GM23338 (cell line): ENCODE data around the gene SLC6A11. TPM values are rescaled to one million over a fixed set of nuclear protein-coding genes. Genes with fewer than 3 reads are reported as not detected.

Experiments used
- ATAC-seq: fragments of 200-7000 bp; cut with Tn5 transposase; 3 replicates; pipeline ENCODE4 v1.9.1; 2020
- DNase-seq: peaks from one replicate; pipeline ENCODE4 v3.0.0-alpha.2; 2015; ENCODE audit warnings: low spot score
- H2AFZ ChIP-seq: fragments of 200-600 bp; sonication (generic); 2 replicates; pipeline ENCODE4 v1.8.0; 2016; ENCODE audit warnings: antibody characterized with exemption, mild to moderate bottlenecking, moderate library complexity
- H3F3A ChIP-seq: fragments of 200-600 bp; sonication (generic); replicated peaks from 2 replicates; pipeline ENCODE4 v1.8.0; 2017; ENCODE audit warnings: antibody characterized with exemption, mixed run types, low read depth
- H3K27ac ChIP-seq: fragments of 200-600 bp; sonication (generic); 2 replicates; pipeline ENCODE4 v1.6.1; 2016; ENCODE audit warnings: low read depth
- H3K27me3 ChIP-seq: fragments of 200-600 bp; sonication (generic); 2 replicates; pipeline ENCODE4 v1.8.0; 2016; ENCODE audit warnings: mild to moderate bottlenecking, mixed run types, moderate library complexity; ENCODE audit not compliant: insufficient read depth
- H3K36me3 ChIP-seq: fragments of 200-600 bp; sonication (generic); 2 replicates; pipeline ENCODE4 v1.8.0; 2016; ENCODE audit warnings: mild to moderate bottlenecking; ENCODE audit not compliant: insufficient read depth
- H3K4me1 ChIP-seq: fragments of 200-600 bp; sonication (generic); 2 replicates; pipeline ENCODE4 v1.8.0; 2016; ENCODE audit warnings: mild to moderate bottlenecking, moderate library complexity; ENCODE audit not compliant: insufficient read depth
- H3K4me2 ChIP-seq: fragments of 200-600 bp; sonication (generic); 2 replicates; pipeline ENCODE4 v1.7.1; 2017; ENCODE audit warnings: mixed run types
- H3K4me3 ChIP-seq: fragments of 200-600 bp; sonication (generic); 2 replicates; pipeline ENCODE4 v1.6.1; 2016; ENCODE audit warnings: mixed run types
- H3K79me2 ChIP-seq: fragments of 200-600 bp; sonication (generic); replicated peaks from 2 replicates; pipeline ENCODE4 v1.8.0; 2017; ENCODE audit warnings: mild to moderate bottlenecking; ENCODE audit not compliant: insufficient read depth
- H3K9me2 ChIP-seq: fragments of 200-600 bp; sonication (generic); 2 replicates; pipeline ENCODE4 v1.8.0; 2017; ENCODE audit not compliant: insufficient read depth
- H4K20me1 ChIP-seq: fragments of 200-600 bp; sonication (generic); replicated peaks from 2 replicates; pipeline ENCODE4 v1.8.0; 2017; ENCODE audit warnings: mild to moderate bottlenecking; ENCODE audit not compliant: insufficient read depth
- H3K27ac Mint-ChIP-seq: 2 replicates; pipeline ENCODE4 v1.8.0; 2020; ENCODE audit warnings: inconsistent platforms, mild to moderate bottlenecking, moderate library complexity, mixed read lengths
- H3K27me3 Mint-ChIP-seq: 3 replicates; pipeline ENCODE4 v1.8.0; 2022; ENCODE audit warnings: low read depth, mild to moderate bottlenecking, moderate library complexity, mixed read lengths, inconsistent platforms; ENCODE audit not compliant: insufficient read depth, poor library complexity
- H3K36me3 Mint-ChIP-seq: 3 replicates; pipeline ENCODE4 v1.8.0; 2021; ENCODE audit warnings: low read depth, mild to moderate bottlenecking, inconsistent platforms, moderate library complexity, mixed read lengths
- H3K4me1 Mint-ChIP-seq: 3 replicates; pipeline ENCODE4 v1.8.0; 2020; ENCODE audit warnings: mild to moderate bottlenecking, inconsistent platforms, mixed read lengths
- H3K4me3 Mint-ChIP-seq: 3 replicates; pipeline ENCODE4 v1.8.0; 2021; ENCODE audit warnings: moderate library complexity, mild to moderate bottlenecking, inconsistent platforms, mixed read lengths
- H3K9me3 Mint-ChIP-seq: 3 replicates; pipeline ENCODE4 v1.8.0; 2020; ENCODE audit warnings: moderate library complexity, mild to moderate bottlenecking, inconsistent platforms, mixed read lengths
- CREB1 ChIP-seq: fragments of 250-450 bp; sonication (Bioruptor Pico); IDR thresholded peaks from 2 replicates; pipeline ENCODE4 v1.5.0; 2020; ENCODE audit warnings: low read depth, mild to moderate bottlenecking, moderate library complexity
- CTCF ChIP-seq, 2 experiments: fragments of 200-600 bp in 1 of 2; sonication (generic) in 1 of 2; conservative IDR thresholded peaks; 2 replicates each; pipeline versions ENCODE4 v1.5.1 to v1.6.1; 2016 to 2017; ENCODE audit warnings: antibody characterized with exemption in 2 of 2, low read depth in 2 of 2, mild to moderate bottlenecking in 2 of 2, moderate library complexity in 1 of 2
- ETS1 ChIP-seq: IDR thresholded peaks from 2 replicates; pipeline ENCODE4 v1.6.1; 2016; ENCODE audit warnings: antibody characterized with exemption
- EZH2phosphoT487 ChIP-seq: fragments of 200-600 bp; sonication (generic); IDR thresholded peaks from one replicate; pipeline ENCODE4 v1.8.1; 2018; ENCODE audit warnings: antibody characterized with exemption; ENCODE audit not compliant: unreplicated experiment
- POLR2AphosphoS5 ChIP-seq: IDR thresholded peaks from 2 replicates; pipeline ENCODE4 v1.6.1; 2016; ENCODE audit warnings: antibody characterized with exemption, low read depth
- REST ChIP-seq: IDR thresholded peaks from one replicate; pipeline ENCODE4 v1.6.1; 2018; ENCODE audit warnings: antibody characterized with exemption; ENCODE audit not compliant: unreplicated experiment
- STAT1 ChIP-seq: IDR thresholded peaks from one replicate; pipeline ENCODE4 v1.6.1; 2016; ENCODE audit warnings: antibody characterized with exemption; ENCODE audit not compliant: unreplicated experiment
- ZNF331 ChIP-seq: fragments of 250-450 bp; sonication (Bioruptor Pico); IDR thresholded peaks from 2 replicates; pipeline ENCODE4 v1.5.0; 2020; ENCODE audit warnings: low read depth, mild to moderate bottlenecking, moderate library complexity
- polyA plus RNA-seq: library from polyadenylated mRNA; unstranded; fragments of >200 nt; fragmentation: Nextera tagmentation; extraction: Ambion mirVana; gene quantifications from 2 replicates; pipeline ENCODE4 v1.2.1, GENCODE V29; 2016
- total RNA-seq: library from RNA; depleted of rRNA; stranded (reverse); fragments of >200 nt; shearing (Covaris generic); gene quantifications from 2 replicates; pipeline ENCODE4 v1.2.3, GENCODE V29; 2014

SLC6A11 gene
- total and polyA plus RNA-seq, 2 experiments from 2014 or later, result 0.47 to 1.1 TPM

GRCh38 chr3:10834951-10835350 lies 18.9 kb downstream of the SLC6A11 start (continued):
- no peak for TF ChIP-seq ETS1
- TF ChIP-seq POLR2AphosphoS5, result no peak
- TF ChIP-seq CREB1 (CRISPR knock-in tag), result no peak
- TF ChIP-seq EZH2phosphoT487, result no peak
- no peak for TF ChIP-seq REST

GRCh38 chr3:10835406-10835805 lies 19.4 kb downstream of the SLC6A11 start:
- Mint-ChIP-seq H3K4me3 (no peak overlapping the region), H3K36me3 (no peaks in the 10 kb centered on the region), H3K4me1 (peaks cover 3% of the 10 kb centered on the region), H3K27ac (peak overlapping the region; percentile 66; the same call in 1 of the 2 replicates), H3K27me3 (peaks cover 11% of the 10 kb centered on the region), H3K9me3 (no peaks in the 10 kb centered on the region)
- Histone ChIP-seq H3K4me1 (no peaks in the 10 kb centered on the region), H3K27me3 (no peaks in the 10 kb centered on the region), H3K27ac (no peak overlapping the region), H4K20me1 (no peaks in the 10 kb centered on the region), H3K36me3 (no peaks in the 10 kb centered on the region), H3K4me2 (no peak overlapping the region), H3F3A (no peaks in the 10 kb centered on the region), H3K79me2 (no peaks in the 10 kb centered on the region), H3K9me2 (no peaks in the 10 kb centered on the region), H2AFZ (no peak overlapping the region), H3K4me3 (no peak overlapping the region)
- TF ChIP-seq STAT1 (no peak), ZNF331 (CRISPR knock-in tag) (no peak), CTCF (conservative IDR thresholded peaks at IDR 0.05; ENCODE audit: low read depth in 2 of 2) (peak; percentile 41 to 69)
- ATAC-seq (peak; percentile 82), DNase-seq (peak; percentile 50)
